ENCODE data around the gene OR2S2. TPM values are rescaled to one million over a fixed set of nuclear protein-coding genes. Genes with fewer than 3 reads are reported as not detected.

Gene OR2S2
- total RNA-seq, 4 donors from 2014 or later, result not detected

DNA sequence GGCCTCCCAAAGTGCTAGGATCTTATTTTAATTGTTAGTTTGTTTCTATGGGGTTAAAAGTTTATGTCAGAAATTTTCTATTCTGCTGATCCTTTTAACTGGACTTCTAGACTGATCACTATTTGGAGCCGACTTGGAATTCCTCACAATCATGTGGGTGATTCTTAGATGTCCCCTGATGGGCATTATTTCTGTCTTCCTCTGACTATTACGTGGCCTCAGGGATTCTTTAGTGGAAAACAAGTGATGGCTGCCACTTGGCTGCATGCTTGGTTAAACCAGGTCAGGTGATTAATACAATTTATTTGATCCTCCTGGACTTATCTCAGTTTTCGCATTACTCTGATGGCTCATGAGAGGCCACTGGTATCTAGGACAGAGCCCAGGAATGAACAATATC lies 32.2 kb upstream of the OR2S2 start:
- Histone ChIP-seq H3K27me3 (peaks cover 0 to 79% (median 0%) of the 10 kb centered on the region in 4 donors), H3K4me3 (no peak overlapping the region), H3K27ac (no peak overlapping the region), H3K4me1 (no peaks in the 10 kb centered on the region), H3K9me3 (no peaks in the 10 kb centered on the region), H3K36me3 (no peaks in the 10 kb centered on the region)
- 57 to 64% methylated on average over 3 of the region's 3 CpGs for WGBS, 2 donors
- intact Hi-C loops (cut with DNase I), result no loop called here
- no peak for DNase-seq
- TF ChIP-seq, protein P1, sequence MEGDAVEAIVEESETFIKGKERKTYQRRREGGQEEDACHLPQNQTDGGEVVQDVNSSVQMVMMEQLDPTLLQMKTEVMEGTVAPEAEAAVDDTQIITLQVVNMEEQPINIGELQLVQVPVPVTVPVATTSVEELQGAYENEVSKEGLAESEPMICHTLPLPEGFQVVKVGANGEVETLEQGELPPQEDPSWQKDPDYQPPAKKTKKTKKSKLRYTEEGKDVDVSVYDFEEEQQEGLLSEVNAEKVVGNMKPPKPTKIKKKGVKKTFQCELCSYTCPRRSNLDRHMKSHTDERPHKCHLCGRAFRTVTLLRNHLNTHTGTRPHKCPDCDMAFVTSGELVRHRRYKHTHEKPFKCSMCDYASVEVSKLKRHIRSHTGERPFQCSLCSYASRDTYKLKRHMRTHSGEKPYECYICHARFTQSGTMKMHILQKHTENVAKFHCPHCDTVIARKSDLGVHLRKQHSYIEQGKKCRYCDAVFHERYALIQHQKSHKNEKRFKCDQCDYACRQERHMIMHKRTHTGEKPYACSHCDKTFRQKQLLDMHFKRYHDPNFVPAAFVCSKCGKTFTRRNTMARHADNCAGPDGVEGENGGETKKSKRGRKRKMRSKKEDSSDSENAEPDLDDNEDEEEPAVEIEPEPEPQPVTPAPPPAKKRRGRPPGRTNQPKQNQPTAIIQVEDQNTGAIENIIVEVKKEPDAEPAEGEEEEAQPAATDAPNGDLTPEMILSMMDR (IDR thresholded peaks at IDR 0.05), result no peak

DNA sequence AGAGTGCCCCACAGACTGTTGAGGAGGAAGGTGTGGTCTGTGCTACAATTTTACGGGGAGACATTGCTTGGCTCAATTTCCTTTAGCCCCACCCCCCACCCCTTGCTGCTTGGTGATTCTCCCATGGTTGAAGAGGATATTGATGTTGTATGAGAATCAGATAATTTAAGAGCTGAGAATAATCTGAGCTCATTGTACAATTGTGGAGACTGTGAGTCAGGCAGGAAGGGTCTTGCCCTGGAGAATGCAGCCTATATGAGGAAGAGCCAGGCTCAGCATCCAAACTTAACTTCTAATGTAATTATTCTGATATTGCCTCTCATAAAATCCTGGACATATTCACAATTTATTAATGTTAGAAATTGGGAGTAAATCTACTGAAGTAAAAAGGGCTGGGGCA lies 26.1 kb upstream of the OR2S2 start:
- H3K9me3 ChIP-seq, result no peaks in the 10 kb centered on the region
- no peak for DNase-seq
- no peak overlapping the region for H3K4me3 ChIP-seq
- peaks cover 0 to 72% (median 0%) of the 10 kb centered on the region in 4 donors for H3K27me3 ChIP-seq
- no peaks in the 10 kb centered on the region for H3K36me3 ChIP-seq
- no peak overlapping the region for H3K27ac ChIP-seq
- no peak for TF ChIP-seq POLR2A (IDR thresholded peaks at IDR 0.05)
- TF ChIP-seq, protein P1 (IDR thresholded peaks at IDR 0.05), result no peak
- no peaks in the 10 kb centered on the region for H3K4me1 ChIP-seq
- 55 to 67% methylated on average over 1 of the region's 1 CpG for WGBS, 2 donors
- intact Hi-C loops (cut with DNase I), result no loop called here

DNA sequence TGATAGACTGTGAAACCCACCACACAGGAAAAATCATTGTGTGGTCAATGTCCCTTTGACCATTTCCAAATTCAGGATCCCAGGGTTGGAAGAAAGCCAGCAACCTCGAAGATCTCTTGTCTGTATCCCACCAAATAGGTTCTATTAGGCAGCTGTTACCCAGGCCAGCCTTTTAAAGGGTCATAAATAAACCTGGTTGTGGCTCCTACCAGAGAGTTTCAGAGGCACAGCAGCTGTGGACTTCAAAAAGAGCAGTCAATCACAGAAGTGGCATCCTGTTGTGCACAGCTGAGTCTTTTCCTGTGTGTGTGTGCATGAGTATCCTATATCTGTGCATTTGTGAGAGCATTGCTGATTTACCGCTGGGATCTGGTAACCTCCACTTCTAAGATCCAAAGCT lies 23.7 kb upstream of the OR2S2 start:
- no peak for TF ChIP-seq POLR2A (IDR thresholded peaks at IDR 0.05)
- TF ChIP-seq, protein P1 (IDR thresholded peaks at IDR 0.05), result no peak
- no peaks in the 10 kb centered on the region for H3K9me3 ChIP-seq
- no peaks in the 10 kb centered on the region for H3K36me3 ChIP-seq
- H3K4me3 ChIP-seq, result no peak overlapping the region
- 0% methylated on average over 2 of the region's 2 CpGs for WGBS, 2 donors
- H3K27me3 ChIP-seq, result peaks cover 0 to 66% (median 0%) of the 10 kb centered on the region in 4 donors
- intact Hi-C loops (cut with DNase I), result no loop called here
- H3K4me1 ChIP-seq, result no peaks in the 10 kb centered on the region
- H3K27ac ChIP-seq, result no peak overlapping the region
- no peak for DNase-seq

DNA sequence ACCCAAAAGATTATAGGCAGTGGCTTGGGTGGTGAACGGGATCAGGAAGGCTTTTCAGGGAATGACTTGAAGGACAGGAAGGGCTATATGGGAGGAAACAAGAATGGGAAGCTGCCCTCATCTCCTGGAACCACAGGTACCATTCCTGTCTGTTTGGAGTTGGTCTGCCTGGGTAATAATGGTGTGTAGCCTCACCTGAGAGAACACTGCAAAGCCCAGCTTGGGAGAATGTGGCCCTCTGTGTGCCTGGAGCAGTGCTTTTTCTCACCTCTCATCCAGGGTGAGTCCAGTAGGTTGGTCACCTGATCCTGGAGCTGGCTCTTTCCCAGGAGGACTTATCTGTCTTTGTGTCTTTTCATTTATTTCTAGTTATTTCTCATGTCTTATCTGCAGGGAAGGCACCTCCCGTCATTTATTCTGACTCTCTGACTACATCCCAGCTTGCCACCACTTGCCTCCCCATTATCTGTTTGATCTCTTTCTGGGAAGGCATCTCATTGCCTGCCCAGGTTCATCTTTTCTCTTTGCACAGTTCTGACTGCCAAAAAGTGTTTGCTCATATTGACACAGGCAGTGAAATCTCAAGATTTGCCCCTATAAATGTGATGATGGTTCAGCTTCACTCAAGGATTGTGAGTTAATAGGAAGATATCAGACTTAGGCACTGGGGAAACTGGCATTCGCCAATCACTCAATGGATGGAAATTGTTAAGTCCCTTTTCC lies 22.5 kb upstream of the OR2S2 start:
- peaks cover 0 to 65% (median 0%) of the 10 kb centered on the region in 4 donors for H3K27me3 ChIP-seq
- TF ChIP-seq POLR2A (IDR thresholded peaks at IDR 0.05), result no peak
- H3K4me3 ChIP-seq, result no peak overlapping the region
- H3K27ac ChIP-seq, result no peak overlapping the region
- intact Hi-C loops (cut with DNase I), result no loop called here
- H3K4me1 ChIP-seq, result no peaks in the 10 kb centered on the region
- no peaks in the 10 kb centered on the region for H3K36me3 ChIP-seq
- no peak for DNase-seq
- 43 to 66% methylated on average over 3 of the region's 3 CpGs for WGBS, 2 donors
- peaks cover 0 to 7% (median 2%) of the 10 kb centered on the region in 3 donors for H3K9me3 ChIP-seq

DNA sequence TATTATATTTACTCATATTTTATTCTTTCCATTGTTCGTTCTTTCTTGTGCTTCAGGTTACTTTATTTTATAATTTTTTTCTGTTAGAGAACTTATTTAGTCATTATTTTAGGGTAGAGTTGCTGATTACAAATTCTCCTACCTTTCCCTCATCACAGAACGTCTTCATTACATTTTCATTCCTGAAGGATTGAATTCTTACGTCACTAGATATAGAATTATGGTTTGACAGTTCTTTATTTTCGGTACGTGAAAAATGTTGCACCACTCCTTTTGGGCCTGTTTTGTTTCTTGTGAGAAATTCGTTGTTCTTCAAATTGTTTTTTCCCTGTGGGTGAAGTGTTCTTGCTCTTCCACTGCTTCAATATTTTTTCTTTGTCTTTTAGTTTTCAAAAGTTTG lies 20.8 kb upstream of the OR2S2 start:
- Histone ChIP-seq H3K9me3 (peaks cover 0 to 24% (median 11%) of the 10 kb centered on the region in 3 donors), H3K4me1 (no peaks in the 10 kb centered on the region), H3K36me3 (no peaks in the 10 kb centered on the region), H3K4me3 (no peak overlapping the region), H3K27me3 (peaks cover 0 to 71% (median under 1%) of the 10 kb centered on the region in 4 donors), H3K27ac (no peak overlapping the region)
- intact Hi-C loops (cut with DNase I), result no loop called here
- TF ChIP-seq, protein P1 (IDR thresholded peaks at IDR 0.05), result no peak
- no peak for TF ChIP-seq POLR2A (IDR thresholded peaks at IDR 0.05)
- WGBS, 2 donors, result 81 to 83% methylated on average over 6 of the region's 6 CpGs
- DNase-seq, result no peak
